Progenitor cell of endocrine pancreas (in vitro differentiated cells): ENCODE measurements around the gene HOXA11. TPM values are rescaled to one million over a fixed set of nuclear protein-coding genes. Genes with fewer than 3 reads are reported as not detected.
A peak's percentile ranks its signal among the peaks of the same experiment; 100 is the strongest.

Experiments
- DNase-seq: peaks from one replicate; pipeline ENCODE4 v3.0.0; 2021; ENCODE audit warnings: low spot score; ENCODE audit not compliant: unreplicated experiment
- H3K27ac Mint-ChIP-seq: 2 replicates; pipeline ENCODE4 v1.8.0; 2021; ENCODE audit warnings: mild to moderate bottlenecking, moderate library complexity, mixed read lengths
- H3K27me3 Mint-ChIP-seq: 2 replicates; pipeline ENCODE4 v1.8.0; 2021; ENCODE audit warnings: mixed read lengths
- H3K36me3 Mint-ChIP-seq: 2 replicates; pipeline ENCODE4 v1.8.0; 2022; ENCODE audit warnings: mixed read lengths; ENCODE audit not compliant: insufficient read depth
- H3K4me1 Mint-ChIP-seq: 2 replicates; pipeline ENCODE4 v1.8.0; 2021; ENCODE audit warnings: low read depth, mixed read lengths
- H3K4me3 Mint-ChIP-seq: 2 replicates; pipeline ENCODE4 v1.8.0; 2021; ENCODE audit warnings: low read depth, mild to moderate bottlenecking, moderate library complexity, mixed read lengths
- H3K9me3 Mint-ChIP-seq: 2 replicates; pipeline ENCODE4 v1.8.0; 2021; ENCODE audit warnings: low read depth, mixed read lengths
- total RNA-seq: library from RNA; stranded (reverse); gene quantifications from 2 replicates; pipeline ENCODE4 v1.2.1, GENCODE V29; 2021
- TF ChIP-seq, protein P1 (sequence below): fragments of 200-600 bp; sonication (generic); IDR thresholded peaks from one replicate; pipeline ENCODE4 v1.5.0; 2021; ENCODE audit warnings: antibody characterized with exemption, mild to moderate bottlenecking; ENCODE audit not compliant: unreplicated experiment

The HOXA11 gene
- total RNA-seq, 1 donor from 2014 or later: not detected

DNA sequence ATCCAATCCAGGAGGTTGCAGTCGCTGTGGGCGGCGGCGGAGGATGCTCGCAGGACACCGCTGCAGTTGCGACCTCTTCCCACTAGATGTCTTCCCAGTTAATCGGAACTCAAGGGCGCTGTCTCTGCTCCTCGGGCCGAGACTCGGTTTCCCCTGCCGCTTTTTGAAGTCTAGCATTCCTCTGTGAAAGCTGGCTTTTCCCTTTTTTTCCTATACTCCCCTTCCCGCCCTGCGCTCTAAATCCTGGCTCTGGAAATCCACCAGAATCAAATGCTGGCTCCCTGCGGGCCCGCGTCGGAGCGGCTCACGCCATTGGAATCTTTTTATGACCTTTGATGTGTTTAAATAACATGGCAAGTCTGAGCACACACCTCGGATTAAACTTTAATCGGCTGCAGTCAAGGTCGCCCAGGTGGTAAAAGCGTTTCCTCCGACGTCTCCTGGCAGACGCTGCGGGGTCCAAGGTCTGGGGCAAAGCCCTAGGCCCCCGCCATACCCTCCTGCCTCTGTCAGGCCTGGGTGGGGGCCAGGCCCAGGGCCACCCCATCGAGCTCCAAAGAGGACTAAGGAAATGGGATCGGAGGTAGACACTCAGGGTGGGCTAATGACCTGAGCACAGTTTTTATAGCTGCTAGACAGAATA, 25.5 kb upstream of the HOXA11 start:
- peaks cover 100% of the 10 kb centered on the region for H3K27me3 Mint-ChIP-seq
- H3K4me3 Mint-ChIP-seq: peak overlapping the region; percentile 56
- DNase-seq: no peak
- no peaks in the 10 kb centered on the region for H3K36me3 Mint-ChIP-seq
- H3K4me1 Mint-ChIP-seq: peaks cover 5% of the 10 kb centered on the region
- no peak overlapping the region for H3K27ac Mint-ChIP-seq
- H3K9me3 Mint-ChIP-seq: no peaks in the 10 kb centered on the region
- TF ChIP-seq, protein P1, sequence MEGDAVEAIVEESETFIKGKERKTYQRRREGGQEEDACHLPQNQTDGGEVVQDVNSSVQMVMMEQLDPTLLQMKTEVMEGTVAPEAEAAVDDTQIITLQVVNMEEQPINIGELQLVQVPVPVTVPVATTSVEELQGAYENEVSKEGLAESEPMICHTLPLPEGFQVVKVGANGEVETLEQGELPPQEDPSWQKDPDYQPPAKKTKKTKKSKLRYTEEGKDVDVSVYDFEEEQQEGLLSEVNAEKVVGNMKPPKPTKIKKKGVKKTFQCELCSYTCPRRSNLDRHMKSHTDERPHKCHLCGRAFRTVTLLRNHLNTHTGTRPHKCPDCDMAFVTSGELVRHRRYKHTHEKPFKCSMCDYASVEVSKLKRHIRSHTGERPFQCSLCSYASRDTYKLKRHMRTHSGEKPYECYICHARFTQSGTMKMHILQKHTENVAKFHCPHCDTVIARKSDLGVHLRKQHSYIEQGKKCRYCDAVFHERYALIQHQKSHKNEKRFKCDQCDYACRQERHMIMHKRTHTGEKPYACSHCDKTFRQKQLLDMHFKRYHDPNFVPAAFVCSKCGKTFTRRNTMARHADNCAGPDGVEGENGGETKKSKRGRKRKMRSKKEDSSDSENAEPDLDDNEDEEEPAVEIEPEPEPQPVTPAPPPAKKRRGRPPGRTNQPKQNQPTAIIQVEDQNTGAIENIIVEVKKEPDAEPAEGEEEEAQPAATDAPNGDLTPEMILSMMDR: peak; percentile 74

DNA sequence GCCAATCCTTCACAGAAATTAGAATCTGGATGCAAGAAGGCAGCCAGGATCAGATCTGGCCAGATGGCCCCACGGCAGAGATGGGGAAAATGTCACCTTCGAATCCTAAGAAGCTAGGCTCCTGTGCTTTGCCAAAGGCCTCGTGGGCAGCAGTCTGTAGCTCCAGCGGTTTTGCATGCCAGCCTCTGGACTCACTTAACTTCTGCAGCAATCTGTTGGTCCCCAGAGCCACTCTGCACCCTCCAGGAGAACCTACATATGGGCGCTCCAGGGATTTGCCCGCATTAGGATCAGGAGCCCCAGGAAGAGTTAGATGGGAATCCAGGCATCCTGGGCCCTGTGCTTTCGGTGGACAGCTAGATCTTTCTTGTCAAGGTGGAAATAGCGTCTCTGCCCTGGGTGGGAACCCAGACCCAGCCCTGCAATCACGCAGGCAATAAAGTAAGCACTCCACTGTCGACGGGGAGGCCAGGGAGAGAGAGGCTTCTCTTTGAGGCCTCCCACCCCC, 25.0 kb upstream of the HOXA11 start:
- H3K4me3 Mint-ChIP-seq: no peak overlapping the region
- no peaks in the 10 kb centered on the region for H3K36me3 Mint-ChIP-seq
- peaks cover 100% of the 10 kb centered on the region for H3K27me3 Mint-ChIP-seq
- H3K27ac Mint-ChIP-seq: no peak overlapping the region
- no peaks in the 10 kb centered on the region for H3K9me3 Mint-ChIP-seq
- TF ChIP-seq, protein P1: no peak
- DNase-seq: no peak
- H3K4me1 Mint-ChIP-seq: peaks cover 5% of the 10 kb centered on the region

DNA sequence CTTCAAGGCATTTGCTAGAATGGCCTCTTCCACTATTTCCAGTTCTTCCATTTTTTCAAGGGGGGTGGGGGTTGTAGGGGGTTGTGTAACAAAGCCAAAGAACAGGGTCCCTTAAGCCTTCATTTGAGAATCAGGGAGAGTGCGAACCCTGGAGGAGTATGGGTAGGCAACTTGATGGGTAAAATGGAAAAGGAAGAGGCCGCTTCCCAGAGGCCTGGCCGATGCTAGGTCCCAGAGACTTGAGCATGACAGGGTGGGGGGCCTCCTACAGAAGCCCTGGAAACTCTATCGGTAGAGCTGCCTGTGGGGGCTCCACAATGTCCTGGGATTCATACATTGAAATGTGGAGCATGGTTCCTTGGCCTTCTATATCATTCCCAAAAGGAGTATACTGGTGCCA, 24.0 kb upstream of the HOXA11 start:
- TF ChIP-seq, protein P1: no peak
- H3K4me3 Mint-ChIP-seq: no peak overlapping the region
- peaks cover 5% of the 10 kb centered on the region for H3K4me1 Mint-ChIP-seq
- H3K36me3 Mint-ChIP-seq: no peaks in the 10 kb centered on the region
- DNase-seq: no peak
- no peaks in the 10 kb centered on the region for H3K9me3 Mint-ChIP-seq
- no peak overlapping the region for H3K27ac Mint-ChIP-seq
- H3K27me3 Mint-ChIP-seq: peaks cover 100% of the 10 kb centered on the region

DNA sequence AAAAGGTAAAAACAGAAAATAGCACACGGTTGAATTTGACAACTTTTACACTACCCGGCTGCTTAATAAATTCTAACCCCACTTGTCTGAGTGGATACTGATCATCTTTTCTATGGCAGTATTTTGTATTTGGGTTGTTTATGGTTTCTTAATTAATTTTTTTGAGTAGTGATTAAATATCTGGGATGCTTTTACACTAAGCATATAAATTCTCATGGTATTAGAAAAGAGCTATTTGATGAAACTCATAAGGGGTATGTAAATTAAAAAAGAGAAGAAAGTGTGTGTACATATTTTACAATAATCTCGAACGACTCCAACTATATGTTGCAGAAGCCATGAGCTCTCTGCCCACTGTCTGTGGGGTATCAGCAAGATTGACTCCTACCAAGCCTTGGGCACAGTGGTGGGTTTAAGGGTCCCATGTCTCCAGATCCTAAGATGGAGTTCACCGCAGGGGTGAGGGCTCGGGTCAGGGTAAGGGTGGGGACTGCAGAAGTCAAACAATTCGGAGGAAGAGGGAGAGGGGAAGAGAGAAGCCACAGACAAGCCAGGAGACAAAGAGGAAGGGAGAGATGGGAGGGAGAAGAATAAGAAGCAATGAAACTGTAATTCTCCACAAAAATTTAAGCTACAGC, 22.4 kb upstream of the HOXA11 start:
- Mint-ChIP-seq H3K9me3 (no peaks in the 10 kb centered on the region), H3K27ac (no peak overlapping the region), H3K4me3 (no peak overlapping the region), H3K4me1 (peaks cover 5% of the 10 kb centered on the region), H3K36me3 (no peaks in the 10 kb centered on the region), H3K27me3 (peaks cover 100% of the 10 kb centered on the region)
- DNase-seq: no peak
- TF ChIP-seq, protein P1: no peak

DNA sequence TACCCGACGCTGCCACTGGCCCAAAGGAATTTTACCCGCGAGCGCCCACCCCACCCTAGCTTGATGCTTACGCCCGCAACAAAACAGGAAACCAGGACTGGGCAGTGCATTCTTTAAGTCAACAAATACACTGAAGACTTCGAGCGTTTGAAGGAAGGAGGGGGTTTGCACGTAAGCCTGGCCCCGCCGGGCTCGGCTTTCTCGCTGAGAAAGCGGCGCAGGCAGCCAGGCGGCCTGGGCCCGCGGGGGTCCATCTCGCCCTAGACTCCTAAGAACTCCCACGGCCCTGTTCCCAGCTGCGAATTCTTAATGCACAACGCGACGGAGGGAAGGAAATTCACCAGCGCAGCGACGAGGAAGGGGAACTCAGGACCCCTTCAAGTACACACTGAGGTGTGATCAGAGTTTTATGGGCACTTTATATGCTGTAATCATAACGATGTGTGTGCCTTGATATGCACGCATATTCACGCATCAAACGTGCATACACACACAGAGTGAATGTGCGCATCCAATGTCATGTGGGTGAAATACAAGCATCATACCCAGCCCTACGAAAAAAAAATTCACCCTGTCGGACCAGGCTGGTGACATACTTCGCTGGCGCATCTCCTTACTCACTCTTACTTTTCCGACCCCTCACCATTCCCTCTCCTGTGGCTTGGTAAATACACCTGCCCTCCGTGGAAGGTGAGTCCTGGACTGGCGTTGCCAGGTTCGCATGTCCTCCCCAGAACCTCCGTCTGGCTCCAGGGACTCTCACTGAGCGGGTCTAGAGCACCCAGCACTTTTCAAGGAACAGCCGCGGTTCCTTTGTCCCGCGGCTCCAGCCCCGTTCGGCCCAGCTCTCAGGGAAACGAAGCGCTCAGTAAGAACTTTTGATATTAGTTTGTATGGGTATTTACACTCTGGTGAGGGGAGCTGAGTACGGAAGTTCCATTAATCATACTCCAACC, 20.6 kb upstream of the HOXA11 start:
- peaks cover 6% of the 10 kb centered on the region for H3K4me1 Mint-ChIP-seq
- H3K27ac Mint-ChIP-seq: no peak overlapping the region
- H3K9me3 Mint-ChIP-seq: no peaks in the 10 kb centered on the region
- no peaks in the 10 kb centered on the region for H3K36me3 Mint-ChIP-seq
- peaks cover 100% of the 10 kb centered on the region for H3K27me3 Mint-ChIP-seq
- H3K4me3 Mint-ChIP-seq: no peak overlapping the region
- TF ChIP-seq, protein P1: no peak
- no peak for DNase-seq
